ENCODE results near the gene DZIP1L. TPM values are rescaled to one million over a fixed set of nuclear protein-coding genes. Genes with fewer than 3 reads are reported as not detected.

The DZIP1L gene
- total RNA-seq, 1 donor from 2014 or later: 19.0 TPM

- H3K27me3 ChIP-seq (ENCODE audit: insufficient read depth, low read length): no peaks in the 10 kb centered on the region
- peaks cover 22% of the 10 kb centered on the region for H3K36me3 Mint-ChIP-seq (ENCODE audit: low read depth, unreplicated experiment)
- no peak overlapping the region for H3K4me2 ChIP-seq (ENCODE audit: low read length)
- H3K9me3 ChIP-seq (ENCODE audit: insufficient read depth, low read depth, low read length): no peaks in the 10 kb centered on the region
- H3K27me3 Mint-ChIP-seq (ENCODE audit: low read depth, unreplicated experiment): no peaks in the 10 kb centered on the region
- no peak overlapping the region for H3K4me3 ChIP-seq (ENCODE audit: insufficient read depth, low read depth, low read length)
- H3K4me3 Mint-ChIP-seq (ENCODE audit: unreplicated experiment): no peak overlapping the region
- no peaks in the 10 kb centered on the region for H3K79me2 ChIP-seq (ENCODE audit: insufficient read depth, low read length)
- no peak for DNase-seq (ENCODE audit: low read depth)
- FAIRE-seq: no peak
- peaks cover 18% of the 10 kb centered on the region for H3K4me1 Mint-ChIP-seq (ENCODE audit: low read depth, unreplicated experiment)
- no peaks in the 10 kb centered on the region for H4K20me1 ChIP-seq (ENCODE audit: insufficient read depth, low read length)
- no peak overlapping the region for H3K27ac ChIP-seq (ENCODE audit: low read depth, low read length)
- H3K4me1 ChIP-seq (ENCODE audit: insufficient read depth, low read length): peaks cover 26% of the 10 kb centered on the region
- no peak overlapping the region for H3K27ac Mint-ChIP-seq (ENCODE audit: unreplicated experiment)
- no peak overlapping the region for H2AFZ ChIP-seq (ENCODE audit: low read depth, low read length)
- no peaks in the 10 kb centered on the region for H3K36me3 ChIP-seq (ENCODE audit: insufficient read depth, low read length)
- no peak for TF ChIP-seq EZH2 (IDR thresholded peaks at IDR 0.05; ENCODE audit: insufficient read depth, low read length)
- TF ChIP-seq, protein P1, sequence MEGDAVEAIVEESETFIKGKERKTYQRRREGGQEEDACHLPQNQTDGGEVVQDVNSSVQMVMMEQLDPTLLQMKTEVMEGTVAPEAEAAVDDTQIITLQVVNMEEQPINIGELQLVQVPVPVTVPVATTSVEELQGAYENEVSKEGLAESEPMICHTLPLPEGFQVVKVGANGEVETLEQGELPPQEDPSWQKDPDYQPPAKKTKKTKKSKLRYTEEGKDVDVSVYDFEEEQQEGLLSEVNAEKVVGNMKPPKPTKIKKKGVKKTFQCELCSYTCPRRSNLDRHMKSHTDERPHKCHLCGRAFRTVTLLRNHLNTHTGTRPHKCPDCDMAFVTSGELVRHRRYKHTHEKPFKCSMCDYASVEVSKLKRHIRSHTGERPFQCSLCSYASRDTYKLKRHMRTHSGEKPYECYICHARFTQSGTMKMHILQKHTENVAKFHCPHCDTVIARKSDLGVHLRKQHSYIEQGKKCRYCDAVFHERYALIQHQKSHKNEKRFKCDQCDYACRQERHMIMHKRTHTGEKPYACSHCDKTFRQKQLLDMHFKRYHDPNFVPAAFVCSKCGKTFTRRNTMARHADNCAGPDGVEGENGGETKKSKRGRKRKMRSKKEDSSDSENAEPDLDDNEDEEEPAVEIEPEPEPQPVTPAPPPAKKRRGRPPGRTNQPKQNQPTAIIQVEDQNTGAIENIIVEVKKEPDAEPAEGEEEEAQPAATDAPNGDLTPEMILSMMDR (IDR thresholded peaks at IDR 0.05; ENCODE audit: insufficient read depth, low read depth, low read length): no peak
- no peak overlapping the region for H3K9ac ChIP-seq (ENCODE audit: low read length)
- no peaks in the 10 kb centered on the region for H3K9me3 Mint-ChIP-seq (ENCODE audit: unreplicated experiment)
Measured at GRCh38 chr3:138047596-138048158, 67.7 kb downstream of the DZIP1L start.

- H3K27ac Mint-ChIP-seq (ENCODE audit: unreplicated experiment): no peak overlapping the region
- H3K79me2 ChIP-seq (ENCODE audit: insufficient read depth, low read length): no peaks in the 10 kb centered on the region
- no peak for FAIRE-seq
Measured at GRCh38 chr3:138046955-138047354, 68.5 kb downstream of the DZIP1L start.

GRCh38 chr3:138046085-138046484 is 69.3 kb downstream of the DZIP1L start:
- H3K27me3 ChIP-seq (ENCODE audit: insufficient read depth, low read length): no peaks in the 10 kb centered on the region
- H3K27me3 Mint-ChIP-seq (ENCODE audit: low read depth, unreplicated experiment): no peaks in the 10 kb centered on the region
- H3K4me1 Mint-ChIP-seq (ENCODE audit: low read depth, unreplicated experiment): peaks cover 23% of the 10 kb centered on the region
- TF ChIP-seq, protein P1 (IDR thresholded peaks at IDR 0.05; ENCODE audit: insufficient read depth, low read depth, low read length): no peak
- TF ChIP-seq EZH2 (IDR thresholded peaks at IDR 0.05; ENCODE audit: insufficient read depth, low read length): no peak
- no peaks in the 10 kb centered on the region for H3K9me3 ChIP-seq (ENCODE audit: insufficient read depth, low read depth, low read length)
- H3K27ac ChIP-seq (ENCODE audit: low read depth, low read length): no peak overlapping the region
- H3K36me3 ChIP-seq (ENCODE audit: insufficient read depth, low read length): no peaks in the 10 kb centered on the region
- H3K4me2 ChIP-seq (ENCODE audit: low read length): no peak overlapping the region
- FAIRE-seq (no peak), DNase-seq (ENCODE audit: low read depth) (no peak)
- no peak overlapping the region for H3K4me3 ChIP-seq (ENCODE audit: insufficient read depth, low read depth, low read length)
- no peak overlapping the region for H3K27ac Mint-ChIP-seq (ENCODE audit: unreplicated experiment)
- no peaks in the 10 kb centered on the region for H3K79me2 ChIP-seq (ENCODE audit: insufficient read depth, low read length)
- H3K9ac ChIP-seq (ENCODE audit: low read length): no peak overlapping the region
- H4K20me1 ChIP-seq (ENCODE audit: insufficient read depth, low read length): no peaks in the 10 kb centered on the region
- H3K4me3 Mint-ChIP-seq (ENCODE audit: unreplicated experiment): no peak overlapping the region
- H3K4me1 ChIP-seq (ENCODE audit: insufficient read depth, low read length): peaks cover 35% of the 10 kb centered on the region
- H2AFZ ChIP-seq (ENCODE audit: low read depth, low read length): no peak overlapping the region
- H3K36me3 Mint-ChIP-seq (ENCODE audit: low read depth, unreplicated experiment): peaks cover 22% of the 10 kb centered on the region
- H3K9me3 Mint-ChIP-seq (ENCODE audit: unreplicated experiment): no peaks in the 10 kb centered on the region

More at GRCh38 chr3:138046955-138047354, 68.5 kb downstream of the DZIP1L start:
- Histone ChIP-seq H3K27me3 (ENCODE audit: insufficient read depth, low read length) (no peaks in the 10 kb centered on the region), H3K36me3 (ENCODE audit: insufficient read depth, low read length) (no peaks in the 10 kb centered on the region), H3K9me3 (ENCODE audit: insufficient read depth, low read depth, low read length) (no peaks in the 10 kb centered on the region), H3K27ac (ENCODE audit: low read depth, low read length) (no peak overlapping the region), H4K20me1 (ENCODE audit: insufficient read depth, low read length) (no peaks in the 10 kb centered on the region), H3K4me1 (ENCODE audit: insufficient read depth, low read length) (peaks cover 33% of the 10 kb centered on the region), H3K4me3 (ENCODE audit: insufficient read depth, low read depth, low read length) (no peak overlapping the region), H2AFZ (ENCODE audit: low read depth, low read length) (no peak overlapping the region), H3K9ac (ENCODE audit: low read length) (no peak overlapping the region), H3K4me2 (ENCODE audit: low read length) (no peak overlapping the region)
- Mint-ChIP-seq H3K4me3 (ENCODE audit: unreplicated experiment) (no peak overlapping the region), H3K27me3 (ENCODE audit: low read depth, unreplicated experiment) (no peaks in the 10 kb centered on the region), H3K9me3 (ENCODE audit: unreplicated experiment) (no peaks in the 10 kb centered on the region), H3K4me1 (ENCODE audit: low read depth, unreplicated experiment) (peaks cover 23% of the 10 kb centered on the region), H3K36me3 (ENCODE audit: low read depth, unreplicated experiment) (peaks cover 22% of the 10 kb centered on the region)
- TF ChIP-seq, protein P1 (IDR thresholded peaks at IDR 0.05; ENCODE audit: insufficient read depth, low read depth, low read length): no peak
- no peak for TF ChIP-seq EZH2 (IDR thresholded peaks at IDR 0.05; ENCODE audit: insufficient read depth, low read length)
- no peak for DNase-seq (ENCODE audit: low read depth)
